Ectodermal cell (in vitro differentiated cells): Measurements from ENCODE around the gene CFAP52.
"Not testable (repeated sequence)": the region's sequence is repeated elsewhere in the genome, so short reads cannot be mapped to it uniquely, and the experiment has no call there.

ENCODE experiments used
- H3K27ac ChIP-seq: 2 replicates; pipeline ENCODE4 v1.7.0; 2013; ENCODE audit warnings: mild to moderate bottlenecking, low read depth, low read length; ENCODE audit not compliant: insufficient read depth, poor library complexity, severe bottlenecking
- H3K27me3 ChIP-seq: 2 replicates; pipeline ENCODE4 v1.7.0; 2013; ENCODE audit warnings: mild to moderate bottlenecking, low read length; ENCODE audit not compliant: insufficient read depth, control insufficient read depth, poor library complexity, severe bottlenecking
- H3K36me3 ChIP-seq: one replicate; pipeline ENCODE4 v1.7.0; 2013; ENCODE audit warnings: low read length; ENCODE audit not compliant: control insufficient read depth, insufficient read depth
- H3K4me1 ChIP-seq: one replicate; pipeline ENCODE4 v1.7.0; 2013; ENCODE audit warnings: low read length; ENCODE audit not compliant: control insufficient read depth, insufficient read depth
- H3K4me3 ChIP-seq: 2 replicates; pipeline ENCODE4 v1.7.0; 2013; ENCODE audit warnings: low read depth, low read length, control low read depth; ENCODE audit not compliant: insufficient read depth
- H3K9me3 ChIP-seq: 2 replicates; pipeline ENCODE4 v1.7.0; 2013; ENCODE audit warnings: mild to moderate bottlenecking, low read length, moderate library complexity; ENCODE audit not compliant: control insufficient read depth
- WGBS, 2 experiments: methylation state at CpG; one replicate each; pipeline ENCODE4 v1.1.7; 2013; ENCODE audit warnings: missing lambda C conversion rate in 2 of 2; 5-methylcytosine and 5-hydroxymethylcytosine counted together

CFAP52 gene

GRCh38 chr17:9568957-9569588 is 7.4 kb upstream of the CFAP52 start:
- Histone ChIP-seq H3K4me3 (no peak overlapping the region), H3K4me1 (no peaks in the 10 kb centered on the region), H3K36me3 (no peaks in the 10 kb centered on the region), H3K9me3 (no peaks in the 10 kb centered on the region), H3K27ac (no peak overlapping the region), H3K27me3 (no peaks in the 10 kb centered on the region)
- 94% methylated on average over 11 of the region's 11 CpGs for WGBS, 2 experiments

- no peak overlapping the region for H3K27ac ChIP-seq
- no peaks in the 10 kb centered on the region for H3K4me1 ChIP-seq
- 96 to 98% methylated on average over 9 to 10 of the region's 10 CpGs for WGBS, 2 experiments
- no peaks in the 10 kb centered on the region for H3K27me3 ChIP-seq
- no peaks in the 10 kb centered on the region for H3K36me3 ChIP-seq
- no peaks in the 10 kb centered on the region for H3K9me3 ChIP-seq
- no peak overlapping the region for H3K4me3 ChIP-seq
These were observed 5.2 kb upstream of the CFAP52 start for GRCh38 chr17:9571201-9571600.

GRCh38 chr17:9575381-9576101 is 901 bp upstream of the CFAP52 start, which contains the start of gene STX8:
STX8 (minus strand) TSS chr17:9575820; CDS start chr17:9575808, 12 bp downstream.
- Histone ChIP-seq H3K4me1 (no peaks in the 10 kb centered on the region), H3K4me3 (peak within 1 kb of the TSS; percentile 94), H3K9me3 (no peaks in the 10 kb centered on the region), H3K36me3 (no peaks in the 10 kb centered on the region), H3K27me3 (no peaks in the 10 kb centered on the region), H3K27ac (no peak within 1 kb of the TSS)
- WGBS, 2 experiments: 1% methylated on average over 42 of the region's 42 CpGs

GRCh38 chr17:9577373-9577709 is 899 bp downstream of the CFAP52 start:
- Histone ChIP-seq H3K27me3 (no peaks in the 10 kb centered on the region), H3K4me3 (no peak overlapping the region), H3K9me3 (no peaks in the 10 kb centered on the region), H3K4me1 (no peaks in the 10 kb centered on the region), H3K36me3 (no peaks in the 10 kb centered on the region), H3K27ac (no peak overlapping the region)
- WGBS, 2 experiments: 14 to 17% methylated on average over 4 of the region's 4 CpGs

- Histone ChIP-seq H3K36me3 (no peaks in the 10 kb centered on the region), H3K9me3 (no peaks in the 10 kb centered on the region), H3K27me3 (no peaks in the 10 kb centered on the region), H3K4me1 (no peaks in the 10 kb centered on the region), H3K4me3 (no peak overlapping the region), H3K27ac (no peak overlapping the region)
- 93% methylated on average over 10 of the region's 10 CpGs for WGBS, 2 experiments
These were observed 11.7 kb downstream of the CFAP52 start for GRCh38 chr17:9587969-9588656.

- no peaks in the 10 kb centered on the region for H3K4me1 ChIP-seq
- H3K27me3 ChIP-seq: no peaks in the 10 kb centered on the region
- WGBS, 2 experiments: 93 to 96% methylated on average over 4 to 6 of the region's 6 CpGs
- H3K9me3 ChIP-seq: no peaks in the 10 kb centered on the region
- no peak overlapping the region for H3K4me3 ChIP-seq
- no peaks in the 10 kb centered on the region for H3K36me3 ChIP-seq
- no peak overlapping the region for H3K27ac ChIP-seq
These were observed 17.6 kb downstream of the CFAP52 start for GRCh38 chr17:9594065-9594464.

GRCh38 chr17:9597638-9598037 is 21.2 kb downstream of the CFAP52 start:
- H3K36me3 ChIP-seq, H3K27me3 ChIP-seq, H3K27ac ChIP-seq, H3K4me1 ChIP-seq, H3K9me3 ChIP-seq, H3K4me3 ChIP-seq: not testable (repeated sequence)
- WGBS, 2 experiments: 91 to 96% methylated on average over 5 of the region's 5 CpGs

- WGBS, 2 experiments: 85 to 96% methylated on average over 4 of the region's 4 CpGs
- no peaks in the 10 kb centered on the region for H3K9me3 ChIP-seq
- no peak overlapping the region for H3K4me3 ChIP-seq
- no peaks in the 10 kb centered on the region for H3K36me3 ChIP-seq
- H3K27ac ChIP-seq: no peak overlapping the region
- no peaks in the 10 kb centered on the region for H3K4me1 ChIP-seq
- no peaks in the 10 kb centered on the region for H3K27me3 ChIP-seq
These were observed 22.2 kb downstream of the CFAP52 start for GRCh38 chr17:9598661-9599060.

- not testable (repeated sequence) for H3K27ac ChIP-seq, H3K4me3 ChIP-seq, H3K27me3 ChIP-seq, H3K4me1 ChIP-seq, H3K36me3 ChIP-seq, H3K9me3 ChIP-seq
- WGBS, 2 experiments: 92 to 93% methylated on average over 3 to 4 of the region's 5 CpGs
These were observed 28.1 kb downstream of the CFAP52 start for GRCh38 chr17:9604583-9604982.

- no peaks in the 10 kb centered on the region for H3K9me3 ChIP-seq
- no peak overlapping the region for H3K27ac ChIP-seq
- no peaks in the 10 kb centered on the region for H3K27me3 ChIP-seq
- no peaks in the 10 kb centered on the region for H3K36me3 ChIP-seq
- no peaks in the 10 kb centered on the region for H3K4me1 ChIP-seq
- H3K4me3 ChIP-seq: no peak overlapping the region
- 95 to 96% methylated on average over 6 of the region's 6 CpGs for WGBS, 2 experiments
These were observed 30.0 kb downstream of the CFAP52 start for GRCh38 chr17:9606453-9606852.
